GM18951 (cell line): ENCODE measurements around the gene CLCN7.

Experiments used
- POLR2A ChIP-seq: IDR thresholded peaks from 4 replicates; pipeline ENCODE4 v1.6.1; 2011; ENCODE audit warnings: mild to moderate bottlenecking; ENCODE audit not compliant: insufficient read length, insufficient read depth; ENCODE audit errors: extremely low read depth
- in situ Hi-C: fragments of 300-500 bp; cut with MboI; formaldehyde crosslinking; loops from one replicate; pipeline ENCODE4 v1.12.0; 2022; ENCODE audit warnings: low sequenced_read_pairs, mixed read lengths, inconsistent platforms; ENCODE audit not compliant: unreplicated experiment

Gene CLCN7

GRCh38 chr16:1408171-1408837 lies 66.5 kb downstream of the CLCN7 start:
- in situ Hi-C loops, result no loop called here
- TF ChIP-seq POLR2A, result peak; percentile 45

- in situ Hi-C loops, result no loop called here
- no peak for TF ChIP-seq POLR2A
Measured at GRCh38 chr16:1407753-1408152, 67.1 kb downstream of the CLCN7 start.

DNA sequence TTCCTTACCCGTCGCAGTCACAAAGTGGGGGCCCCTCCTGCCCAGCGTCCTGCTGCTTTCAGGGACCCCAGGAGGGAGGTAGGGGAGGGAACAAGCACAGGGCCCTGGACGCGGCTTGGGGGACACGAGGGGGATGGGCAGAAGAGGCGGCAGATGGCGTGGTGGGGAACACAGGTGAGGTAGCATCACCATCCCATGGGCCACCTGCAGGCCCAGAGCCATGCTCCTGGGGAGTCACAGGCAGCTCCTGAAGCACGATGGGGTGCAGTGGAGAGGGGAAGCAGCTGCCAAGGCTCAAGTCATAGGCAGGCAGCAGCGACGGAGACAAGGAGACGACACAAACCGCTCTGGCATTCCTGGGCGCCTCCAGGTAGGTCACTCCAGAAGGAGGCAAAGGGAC lies 71.1 kb downstream of the CLCN7 start:
- in situ Hi-C loops, result no loop called here
- TF ChIP-seq POLR2A, result no peak

DNA sequence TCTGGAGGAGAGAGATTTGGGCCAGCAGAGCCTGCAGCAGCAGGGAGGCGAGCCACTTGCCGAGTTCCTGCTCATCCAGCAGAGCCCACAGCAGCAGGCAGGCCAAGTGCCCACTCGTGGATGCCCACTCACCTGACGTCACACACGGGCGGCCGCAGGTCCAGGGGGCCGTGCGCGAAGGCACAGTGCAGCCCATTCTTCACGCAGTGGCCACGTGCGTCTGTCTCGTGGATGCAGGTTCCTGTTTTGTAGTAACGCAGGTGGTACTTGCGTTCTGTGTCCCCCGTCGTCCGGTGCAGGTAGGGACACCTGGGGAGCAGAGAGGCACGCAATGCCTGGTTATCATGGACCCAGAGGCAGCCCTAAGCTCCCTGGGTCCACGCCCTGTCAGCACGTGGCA lies 71.8 kb downstream of the CLCN7 start:
- no peak for TF ChIP-seq POLR2A
- in situ Hi-C loops, result no loop called here

GRCh38 chr16:1401758-1402154 lies 73.1 kb downstream of the CLCN7 start:
- in situ Hi-C loops, result no loop called here

GRCh38 chr16:1401061-1401757 lies 73.6 kb downstream of the CLCN7 start:
- in situ Hi-C loops, result no loop called here
- no peak for TF ChIP-seq POLR2A

More at GRCh38 chr16:1401758-1402154, 73.1 kb downstream of the CLCN7 start:
- no peak for TF ChIP-seq POLR2A

- TF ChIP-seq POLR2A, result no peak
- in situ Hi-C loops, result no loop called here
Measured at GRCh38 chr16:1398826-1399581, 75.8 kb downstream of the CLCN7 start.

DNA sequence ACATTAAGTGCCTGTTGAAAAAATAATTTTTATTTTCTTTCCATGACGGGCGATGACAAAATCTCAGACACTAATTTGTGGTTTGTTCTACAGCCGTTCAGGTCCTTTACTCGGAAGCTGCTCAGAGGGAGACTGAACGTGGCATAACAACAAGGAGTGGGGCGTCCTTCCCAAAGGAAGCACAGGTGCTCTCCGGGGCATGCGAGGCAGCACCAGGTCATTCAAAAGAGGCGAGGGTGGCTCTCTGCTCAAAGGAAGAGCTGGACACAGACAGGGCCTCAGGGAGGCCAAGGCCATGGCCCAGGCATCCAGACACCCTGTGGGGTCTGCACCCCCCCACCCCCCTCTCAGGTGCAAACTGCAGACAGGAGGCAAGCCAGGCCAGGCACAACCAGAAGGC lies 76.5 kb downstream of the CLCN7 start:
- in situ Hi-C loops, result no loop called here
- no peak for TF ChIP-seq POLR2A

- in situ Hi-C loops, result no loop called here
- TF ChIP-seq POLR2A, result no peak
Measured at GRCh38 chr16:1397779-1398178, 77.0 kb downstream of the CLCN7 start.

DNA sequence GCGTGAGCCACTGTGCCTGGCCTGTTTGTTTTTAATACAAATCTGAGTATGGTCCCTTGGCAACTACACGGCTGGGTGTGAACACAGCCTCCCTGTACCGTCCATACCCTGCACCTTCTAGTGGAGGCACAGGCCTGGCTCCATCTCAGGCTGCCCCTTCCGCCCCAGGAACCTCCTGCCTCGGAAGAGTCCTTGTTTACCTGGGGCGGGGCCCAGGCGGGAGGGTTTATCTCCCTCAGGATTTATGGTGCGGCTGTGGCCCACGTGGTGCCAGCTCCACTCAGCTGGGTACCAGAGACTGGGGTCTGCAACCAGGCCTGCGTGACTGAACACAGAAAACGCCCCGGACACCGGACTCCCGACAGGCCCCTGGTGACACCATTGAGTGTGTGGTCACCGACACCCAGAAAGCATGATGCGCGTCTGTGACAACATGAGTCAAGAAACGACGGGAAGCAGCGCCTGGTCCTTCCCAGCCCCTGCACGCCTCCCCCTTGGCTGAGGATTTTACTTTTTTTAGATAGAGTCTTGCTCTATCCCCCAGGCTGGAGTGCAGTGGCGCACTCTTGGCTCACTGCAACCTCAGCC lies 79.3 kb downstream of the CLCN7 start:
- in situ Hi-C loops, result no loop called here
- no peak for TF ChIP-seq POLR2A
